HepG2 (cell line): Measurements from ENCODE around the gene TBX6. TPM values are rescaled to one million over a fixed set of nuclear protein-coding genes. Genes with fewer than 3 reads are reported as not detected.

ENCODE experiments used
- ATM ChIP-seq: fragments of 450-650 bp; IDR thresholded peaks from 2 replicates; pipeline ENCODE4 v1.7.1; 2017; ENCODE audit warnings: mild to moderate bottlenecking, borderline replicate concordance
- EED ChIP-seq: sonication (generic); formaldehyde crosslinking; IDR thresholded peaks from 2 replicates; pipeline ENCODE4 v1.5.0; 2020; ENCODE audit warnings: mild to moderate bottlenecking, missing genetic modification reagents
- EHMT2 ChIP-seq: fragments of 200-600 bp; sonication (generic); IDR thresholded peaks from 2 replicates; pipeline ENCODE4 v1.7.0; 2017; ENCODE audit warnings: antibody characterized with exemption, low read depth, low read length, borderline replicate concordance
- ETV6 ChIP-seq: sonication (generic); formaldehyde crosslinking; conservative IDR thresholded peaks from 2 replicates; pipeline ENCODE4 v1.4.0; 2020; ENCODE audit warnings: missing genetic modification reagents
- FLYWCH1 ChIP-seq: sonication (generic); formaldehyde crosslinking; IDR thresholded peaks from 2 replicates; pipeline ENCODE4 v1.8.1; 2023; ENCODE audit warnings: mild to moderate bottlenecking, missing genetic modification reagents
- GZF1 ChIP-seq: sonication (generic); formaldehyde crosslinking; IDR thresholded peaks from 2 replicates; pipeline ENCODE4 v1.5.1; 2020; ENCODE audit warnings: mild to moderate bottlenecking, missing genetic modification reagents
- IKZF1 ChIP-seq: fragments of 450-650 bp; IDR thresholded peaks from 2 replicates; pipeline ENCODE4 v1.7.1; 2016
- KLF9 ChIP-seq: IDR thresholded peaks from 2 replicates; pipeline ENCODE4 v1.6.1; 2016; ENCODE audit warnings: low read depth
- KMT2A ChIP-seq: sonication (generic); formaldehyde crosslinking; IDR thresholded peaks from 2 replicates; pipeline ENCODE4 v1.4.0; 2020; ENCODE audit warnings: missing genetic modification reagents
- NBN ChIP-seq: fragments of 450-650 bp; conservative IDR thresholded peaks from 2 replicates; pipeline ENCODE4 v1.6.1; 2017
- NFE2L1 ChIP-seq: sonication (generic); formaldehyde crosslinking; IDR thresholded peaks from 2 replicates; pipeline ENCODE4 v1.4.0; 2020; ENCODE audit warnings: missing genetic modification reagents, mild to moderate bottlenecking, borderline replicate concordance
- SIN3A ChIP-seq: IDR thresholded peaks from 2 replicates; pipeline ENCODE4 v1.6.1; 2011; ENCODE audit warnings: low read depth, mild to moderate bottlenecking, control low read depth, low read length, borderline replicate concordance
- SP2 ChIP-seq: sonication (generic); formaldehyde crosslinking; IDR thresholded peaks from 2 replicates; pipeline ENCODE4 v1.5.1; 2020; ENCODE audit warnings: mild to moderate bottlenecking, missing genetic modification reagents
- ZNF337 ChIP-seq: sonication (generic); formaldehyde crosslinking; IDR thresholded peaks from 2 replicates; pipeline ENCODE4 v1.5.1; 2020; ENCODE audit warnings: missing genetic modification reagents, low read depth, mild to moderate bottlenecking, borderline replicate concordance
- ZNF501 ChIP-seq: sonication (generic); formaldehyde crosslinking; IDR thresholded peaks from 2 replicates; pipeline ENCODE4 v1.5.1; 2020; ENCODE audit warnings: mild to moderate bottlenecking, moderate library complexity, missing genetic modification reagents
- ZNF563 ChIP-seq: sonication (generic); formaldehyde crosslinking; IDR thresholded peaks from 2 replicates; pipeline ENCODE4 v1.8.0; 2022; ENCODE audit warnings: mild to moderate bottlenecking, moderate library complexity, missing genetic modification reagents
- ZNF567 ChIP-seq: sonication (generic); formaldehyde crosslinking; IDR thresholded peaks from 2 replicates; pipeline ENCODE4 v1.8.1; 2023; ENCODE audit warnings: mild to moderate bottlenecking, missing genetic modification reagents, borderline replicate concordance
- ZNF629 ChIP-seq: sonication (generic); formaldehyde crosslinking; conservative IDR thresholded peaks from 2 replicates; pipeline ENCODE4 v1.5.0; 2020; ENCODE audit warnings: missing genetic modification reagents
- ZNF660 ChIP-seq: sonication (generic); formaldehyde crosslinking; IDR thresholded peaks from 2 replicates; pipeline ENCODE4 v1.5.1; 2020; ENCODE audit warnings: mild to moderate bottlenecking, low read depth, missing genetic modification reagents, borderline replicate concordance
- ZNF709 ChIP-seq: sonication (generic); formaldehyde crosslinking; IDR thresholded peaks from 2 replicates; pipeline ENCODE4 v1.5.0; 2020; ENCODE audit warnings: mild to moderate bottlenecking, missing genetic modification reagents
- ZSCAN12 ChIP-seq: sonication (generic); formaldehyde crosslinking; IDR thresholded peaks from 2 replicates; pipeline ENCODE4 v1.9.0; 2021; ENCODE audit warnings: mild to moderate bottlenecking, missing genetic modification reagents
- polyA plus RNA-seq, 8 experiments: library from polyadenylated mRNA; depleted of rRNA in 3 of 8; stranded (reverse) in 7 of 8; unstranded in 1 of 8; fragments of >200 nt; fragmentation: Illumina TruSeq in 4 of 8; extraction: Trizol in 4 of 8; gene quantifications; 2 replicates each; pipeline versions ENCODE4 v1.2.1 to v1.2.3, GENCODE V29; 2011 to 2016; ENCODE audit warnings: low read depth in 4 of 8, missing spikeins in 1 of 8, mixed read lengths in 1 of 8; ENCODE audit not compliant: insufficient read depth in 1 of 8
- total RNA-seq, 5 experiments: library from RNA; depleted of rRNA; stranded (reverse); fragments of >200 nt; fragmentation: Illumina TruSeq; extraction: Trizol; gene quantifications; 2 replicates each; pipeline ENCODE4 v1.2.3, GENCODE V29; 2016; ENCODE audit warnings: low read depth in 1 of 5
- TF ChIP-seq, protein P1 (sequence below): sonication (generic); formaldehyde crosslinking; IDR thresholded peaks from 2 replicates; pipeline ENCODE4 v1.5.1; 2020; ENCODE audit warnings: missing genetic modification reagents, mild to moderate bottlenecking, borderline replicate concordance
- TF ChIP-seq, protein P2 (sequence below): sonication (generic); formaldehyde crosslinking; IDR thresholded peaks from 2 replicates; pipeline ENCODE4 v1.8.0; 2022; ENCODE audit warnings: mild to moderate bottlenecking, missing genetic modification reagents, moderate library complexity
- TF ChIP-seq, protein P3 (sequence below): sonication (generic); formaldehyde crosslinking; IDR thresholded peaks from 2 replicates; pipeline ENCODE4 v1.9.0; 2021; ENCODE audit warnings: missing genetic modification reagents, mild to moderate bottlenecking, borderline replicate concordance
- TF ChIP-seq, protein P4 (sequence below): sonication (generic); formaldehyde crosslinking; IDR thresholded peaks from 2 replicates; pipeline ENCODE4 v1.4.0; 2020; ENCODE audit warnings: mild to moderate bottlenecking, low read depth, missing genetic modification reagents

TBX6 gene
- total and polyA plus RNA-seq, 2 of the 13 experiments (the other 11 are each of a cell fraction or from before 2014, with no cell fraction given) = 0.24 to 0.42 TPM

DNA sequence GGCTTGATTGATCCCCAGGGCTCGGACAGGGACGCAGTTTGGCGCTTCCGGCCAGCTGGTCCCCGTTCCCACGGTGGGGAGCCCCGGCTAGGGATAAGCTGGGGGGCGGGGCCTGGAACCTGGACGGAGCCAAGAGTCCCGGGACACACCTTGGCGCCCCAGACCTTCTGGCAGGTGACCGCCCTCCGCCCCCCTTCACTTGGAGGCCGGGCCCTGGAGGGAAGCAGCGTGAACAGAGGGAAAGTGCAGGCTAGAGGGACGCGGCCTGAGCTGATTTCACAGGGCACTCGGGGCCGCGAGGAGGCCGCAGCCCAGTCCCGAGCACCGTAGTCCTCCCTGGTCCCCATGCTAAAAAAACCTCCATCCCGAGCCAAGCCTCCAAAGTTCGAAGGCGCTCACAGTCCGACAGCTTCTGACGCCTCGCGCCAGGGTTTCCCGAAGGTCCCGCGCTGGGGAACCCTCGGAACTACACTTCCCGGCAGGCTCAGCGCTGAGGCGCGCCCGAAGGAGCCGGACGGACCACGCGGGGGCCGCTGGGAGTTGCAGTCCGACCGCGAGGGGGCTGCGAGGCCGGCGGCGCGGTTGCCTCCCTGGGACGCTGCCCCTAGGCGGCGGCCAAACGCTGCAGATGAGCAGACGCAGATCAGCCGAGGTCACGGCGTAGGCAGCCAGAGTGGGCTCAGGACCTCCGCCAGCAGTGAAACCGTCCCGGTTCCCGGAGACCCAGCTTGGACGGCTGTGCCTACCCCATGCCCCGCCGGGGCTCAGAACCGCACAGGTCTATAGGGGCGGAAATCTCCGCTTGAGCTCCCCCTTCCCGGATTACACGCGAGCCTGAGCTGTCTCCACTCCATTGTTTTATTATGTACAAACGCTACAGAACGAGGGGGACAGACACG is at the start of gene TBX6 (continued):
- TF ChIP-seq, protein P1, sequence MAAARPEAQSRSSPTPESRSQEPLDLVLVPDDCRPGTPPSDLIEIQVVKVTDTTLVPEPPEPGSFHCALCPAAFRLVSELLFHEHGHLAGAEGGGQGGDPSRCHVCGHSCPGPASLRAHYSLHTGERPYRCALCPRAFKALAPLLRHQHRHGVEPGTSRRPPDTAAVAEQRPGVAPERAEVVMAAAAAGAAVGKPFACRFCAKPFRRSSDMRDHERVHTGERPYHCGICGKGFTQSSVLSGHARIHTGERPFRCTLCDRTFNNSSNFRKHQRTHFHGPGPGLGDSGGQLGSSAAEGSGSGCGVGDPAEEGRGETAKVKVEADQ (CRISPR knock-in tag) = no peak
- TF ChIP-seq, protein P2, sequence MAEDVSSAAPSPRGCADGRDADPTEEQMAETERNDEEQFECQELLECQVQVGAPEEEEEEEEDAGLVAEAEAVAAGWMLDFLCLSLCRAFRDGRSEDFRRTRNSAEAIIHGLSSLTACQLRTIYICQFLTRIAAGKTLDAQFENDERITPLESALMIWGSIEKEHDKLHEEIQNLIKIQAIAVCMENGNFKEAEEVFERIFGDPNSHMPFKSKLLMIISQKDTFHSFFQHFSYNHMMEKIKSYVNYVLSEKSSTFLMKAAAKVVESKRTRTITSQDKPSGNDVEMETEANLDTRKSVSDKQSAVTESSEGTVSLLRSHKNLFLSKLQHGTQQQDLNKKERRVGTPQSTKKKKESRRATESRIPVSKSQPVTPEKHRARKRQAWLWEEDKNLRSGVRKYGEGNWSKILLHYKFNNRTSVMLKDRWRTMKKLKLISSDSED (CRISPR knock-in tag) = no peak
- no peak for TF ChIP-seq NBN
- TF ChIP-seq EED (CRISPR knock-in tag) = peak; percentile 63; the same call in 1 of the 2 replicates
- TF ChIP-seq ZSCAN12 (CRISPR knock-in tag) = peak; percentile 89; the same call in 1 of the 2 replicates
- peak; percentile 98 for TF ChIP-seq ZNF501
- TF ChIP-seq, protein P3, sequence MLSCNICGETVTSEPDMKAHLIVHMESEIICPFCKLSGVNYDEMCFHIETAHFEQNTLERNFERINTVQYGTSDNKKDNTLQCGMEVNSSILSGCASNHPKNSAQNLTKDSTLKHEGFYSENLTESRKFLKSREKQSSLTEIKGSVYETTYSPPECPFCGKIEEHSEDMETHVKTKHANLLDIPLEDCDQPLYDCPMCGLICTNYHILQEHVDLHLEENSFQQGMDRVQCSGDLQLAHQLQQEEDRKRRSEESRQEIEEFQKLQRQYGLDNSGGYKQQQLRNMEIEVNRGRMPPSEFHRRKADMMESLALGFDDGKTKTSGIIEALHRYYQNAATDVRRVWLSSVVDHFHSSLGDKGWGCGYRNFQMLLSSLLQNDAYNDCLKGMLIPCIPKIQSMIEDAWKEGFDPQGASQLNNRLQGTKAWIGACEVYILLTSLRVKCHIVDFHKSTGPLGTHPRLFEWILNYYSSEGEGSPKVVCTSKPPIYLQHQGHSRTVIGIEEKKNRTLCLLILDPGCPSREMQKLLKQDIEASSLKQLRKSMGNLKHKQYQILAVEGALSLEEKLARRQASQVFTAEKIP (CRISPR knock-in tag) = peak; percentile 19; the same call in 1 of the 2 replicates
- peak; percentile 92 for TF ChIP-seq KLF9 (CRISPR knock-in tag)
- TF ChIP-seq NFE2L1 (CRISPR knock-in tag) = no peak
- TF ChIP-seq, protein P4, sequence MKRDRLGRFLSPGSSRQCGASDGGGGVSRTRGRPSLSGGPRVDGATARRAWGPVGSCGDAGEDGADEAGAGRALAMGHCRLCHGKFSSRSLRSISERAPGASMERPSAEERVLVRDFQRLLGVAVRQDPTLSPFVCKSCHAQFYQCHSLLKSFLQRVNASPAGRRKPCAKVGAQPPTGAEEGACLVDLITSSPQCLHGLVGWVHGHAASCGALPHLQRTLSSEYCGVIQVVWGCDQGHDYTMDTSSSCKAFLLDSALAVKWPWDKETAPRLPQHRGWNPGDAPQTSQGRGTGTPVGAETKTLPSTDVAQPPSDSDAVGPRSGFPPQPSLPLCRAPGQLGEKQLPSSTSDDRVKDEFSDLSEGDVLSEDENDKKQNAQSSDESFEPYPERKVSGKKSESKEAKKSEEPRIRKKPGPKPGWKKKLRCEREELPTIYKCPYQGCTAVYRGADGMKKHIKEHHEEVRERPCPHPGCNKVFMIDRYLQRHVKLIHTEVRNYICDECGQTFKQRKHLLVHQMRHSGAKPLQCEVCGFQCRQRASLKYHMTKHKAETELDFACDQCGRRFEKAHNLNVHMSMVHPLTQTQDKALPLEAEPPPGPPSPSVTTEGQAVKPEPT (CRISPR knock-in tag) = no peak
- TF ChIP-seq ZNF567 (CRISPR knock-in tag) = 0 out of 2 replicates have a peak, but pooled peaks have one; percentile 33
- peak; percentile 29; the same call in 1 of the 2 replicates for TF ChIP-seq GZF1 (CRISPR knock-in tag)
- TF ChIP-seq SP2 (CRISPR knock-in tag) = no peak
- TF ChIP-seq SIN3A = peak; percentile 75; the same call in 1 of the 2 replicates
- peak; percentile 32; the same call in 1 of the 2 replicates for TF ChIP-seq KMT2A (CRISPR knock-in tag)
- TF ChIP-seq ZNF563 (CRISPR knock-in tag) = peak; percentile 46; the same call in 1 of the 2 replicates
- no peak; the same call in 1 of the 2 replicates for TF ChIP-seq ZNF337 (CRISPR knock-in tag)
- TF ChIP-seq ATM = no peak
- no peak for TF ChIP-seq IKZF1
- TF ChIP-seq ZNF660 (CRISPR knock-in tag) = no peak
- no peak; the same call in 1 of the 2 replicates for TF ChIP-seq ZNF709 (CRISPR knock-in tag)
- TF ChIP-seq FLYWCH1 (CRISPR knock-in tag) = no peak
- peak; percentile 18; the same call in 1 of the 2 replicates for TF ChIP-seq ZNF629 (CRISPR knock-in tag)
- TF ChIP-seq EHMT2 = no peak
- 0 out of 2 replicates have a peak, but pooled peaks have one; percentile 73 for TF ChIP-seq ETV6 (CRISPR knock-in tag)
